Esophagus squamous epithelium (tissue), 4 donors: ENCODE measurements around the gene IGFL4.

Experiments used
- POLR2A ChIP-seq, 4 donors: fragments of 450-650 bp; IDR thresholded peaks; one replicate each; pipeline ENCODE4 v1.6.1; 2017; ENCODE audit warnings: antibody characterized with exemption in 4 of 4, mild to moderate bottlenecking in 4 of 4, moderate library complexity in 3 of 4
- TF ChIP-seq, protein P1 (sequence below), 6 experiments: fragments of 450-650 bp in 4 of 6; fragments of 200-600 bp in 2 of 6; sonication (generic) in 2 of 6; IDR thresholded peaks; one replicate each; pipeline ENCODE4 v1.5.1; 2016 to 2019; ENCODE audit warnings: antibody characterized with exemption in 6 of 6, mild to moderate bottlenecking in 4 of 6, moderate library complexity in 4 of 6

DNA sequence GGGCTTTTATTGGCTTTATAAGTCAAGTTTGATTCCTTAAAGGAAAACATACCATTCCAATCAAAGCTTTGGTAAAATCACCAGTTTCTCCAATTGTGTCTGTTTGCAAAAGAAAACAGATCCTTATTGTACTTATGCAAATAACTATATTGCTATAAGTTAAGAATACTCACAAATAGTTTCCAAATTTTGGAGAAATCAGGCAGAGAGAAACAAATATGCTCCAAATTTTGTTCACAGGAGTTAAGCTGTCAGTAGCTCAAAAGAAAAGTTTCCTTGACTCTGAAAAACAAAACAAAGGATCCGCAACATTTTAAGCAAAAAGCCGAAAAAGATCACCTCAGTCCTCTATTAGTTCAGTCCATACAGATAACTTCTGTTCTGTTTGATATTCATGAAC lies 19.2 kb upstream of the IGFL4 start:
- TF ChIP-seq, protein P1, sequence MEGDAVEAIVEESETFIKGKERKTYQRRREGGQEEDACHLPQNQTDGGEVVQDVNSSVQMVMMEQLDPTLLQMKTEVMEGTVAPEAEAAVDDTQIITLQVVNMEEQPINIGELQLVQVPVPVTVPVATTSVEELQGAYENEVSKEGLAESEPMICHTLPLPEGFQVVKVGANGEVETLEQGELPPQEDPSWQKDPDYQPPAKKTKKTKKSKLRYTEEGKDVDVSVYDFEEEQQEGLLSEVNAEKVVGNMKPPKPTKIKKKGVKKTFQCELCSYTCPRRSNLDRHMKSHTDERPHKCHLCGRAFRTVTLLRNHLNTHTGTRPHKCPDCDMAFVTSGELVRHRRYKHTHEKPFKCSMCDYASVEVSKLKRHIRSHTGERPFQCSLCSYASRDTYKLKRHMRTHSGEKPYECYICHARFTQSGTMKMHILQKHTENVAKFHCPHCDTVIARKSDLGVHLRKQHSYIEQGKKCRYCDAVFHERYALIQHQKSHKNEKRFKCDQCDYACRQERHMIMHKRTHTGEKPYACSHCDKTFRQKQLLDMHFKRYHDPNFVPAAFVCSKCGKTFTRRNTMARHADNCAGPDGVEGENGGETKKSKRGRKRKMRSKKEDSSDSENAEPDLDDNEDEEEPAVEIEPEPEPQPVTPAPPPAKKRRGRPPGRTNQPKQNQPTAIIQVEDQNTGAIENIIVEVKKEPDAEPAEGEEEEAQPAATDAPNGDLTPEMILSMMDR (IDR thresholded peaks at IDR 0.05), result no peak
- TF ChIP-seq POLR2A (IDR thresholded peaks at IDR 0.05), result no peak
